Natural killer cell (primary cell): Measurements from ENCODE around the gene DOCK6. TPM values are rescaled to one million over a fixed set of nuclear protein-coding genes. Genes with fewer than 3 reads are reported as not detected.

Experiments
- ATAC-seq, 3 donors: fragments of 150-1000 bp in 2 of 3; fragments of 200-7000 bp in 1 of 3; cut with Tn5 transposase; 1 replicate in 1 of 3; 2 replicates in 2 of 3; pipeline ENCODE4 v1.10.0; 2021; ENCODE audit warnings: mild to moderate bottlenecking in 2 of 3, moderate library complexity in 2 of 3
- DNase-seq, 2 donors: peaks; one replicate each; pipeline versions ENCODE4 v3.0.0 to v3.0.0-alpha.2; 2013 to 2021; ENCODE audit warnings: mixed read lengths in 1 of 2
- H3K27ac ChIP-seq: one replicate; pipeline ENCODE4 v1.5.1; 2013; ENCODE audit warnings: mild to moderate bottlenecking, low read length
- H3K27me3 ChIP-seq: one replicate; pipeline ENCODE4 v1.6.1; 2013; ENCODE audit warnings: low read length; ENCODE audit not compliant: control insufficient read depth, insufficient read depth
- H3K36me3 ChIP-seq: one replicate; pipeline ENCODE4 v1.6.1; 2013; ENCODE audit warnings: low read length; ENCODE audit not compliant: control insufficient read depth, insufficient read depth
- H3K4me1 ChIP-seq: one replicate; pipeline ENCODE4 v1.6.1; 2013; ENCODE audit warnings: low read length; ENCODE audit not compliant: control insufficient read depth, insufficient read depth
- H3K4me3 ChIP-seq: one replicate; pipeline ENCODE4 v1.5.1; 2013; ENCODE audit warnings: low read length
- H3K9me3 ChIP-seq: one replicate; pipeline ENCODE4 v1.6.1; 2013; ENCODE audit warnings: low read length; ENCODE audit not compliant: control insufficient read depth, insufficient read depth
- H3K27ac Mint-ChIP-seq, 2 donors: one replicate each; pipeline ENCODE4 v1.8.0; 2022; ENCODE audit warnings: mild to moderate bottlenecking in 2 of 2, mixed read lengths in 2 of 2, moderate library complexity in 1 of 2
- H3K27me3 Mint-ChIP-seq, 2 donors: one replicate each; pipeline ENCODE4 v1.8.0; 2022; ENCODE audit warnings: low read depth in 2 of 2, mixed read lengths in 2 of 2
- H3K36me3 Mint-ChIP-seq: one replicate; pipeline ENCODE4 v1.8.0; 2022; ENCODE audit warnings: mixed read lengths
- H3K4me1 Mint-ChIP-seq, 2 donors: one replicate each; pipeline ENCODE4 v1.8.0; 2022; ENCODE audit warnings: mixed read lengths in 2 of 2
- H3K4me3 Mint-ChIP-seq: one replicate; pipeline ENCODE4 v1.8.0; 2022; ENCODE audit warnings: mild to moderate bottlenecking, moderate library complexity, mixed read lengths
- H3K9me3 Mint-ChIP-seq, 2 donors: one replicate each; pipeline ENCODE4 v1.8.0; 2022; ENCODE audit warnings: mixed read lengths in 2 of 2
- CTCF ChIP-seq: fragments of 200-600 bp; IDR thresholded peaks from one replicate; pipeline ENCODE4 v1.8.0; 2022; ENCODE audit warnings: antibody characterized with exemption
- WGBS: methylation state at CpG from one replicate; pipeline ENCODE4 v1.1.7; 2013; ENCODE audit warnings: missing lambda C conversion rate; ENCODE audit not compliant: insufficient coverage; 5-methylcytosine and 5-hydroxymethylcytosine counted together
- intact Hi-C: fragments of 100-400 bp; cut with micrococcal nuclease; formaldehyde crosslinking; loops from one replicate; pipeline ENCODE4 v1.14.2; 2022
- total RNA-seq, 4 donors: library from RNA; stranded (reverse); fragments of 120-200 nt in 1 of 4; gene quantifications; one replicate each; pipeline versions ENCODE4 v1.2.3 to v1.2.4, GENCODE V29; 2013 to 2022

Gene DOCK6, protein sequence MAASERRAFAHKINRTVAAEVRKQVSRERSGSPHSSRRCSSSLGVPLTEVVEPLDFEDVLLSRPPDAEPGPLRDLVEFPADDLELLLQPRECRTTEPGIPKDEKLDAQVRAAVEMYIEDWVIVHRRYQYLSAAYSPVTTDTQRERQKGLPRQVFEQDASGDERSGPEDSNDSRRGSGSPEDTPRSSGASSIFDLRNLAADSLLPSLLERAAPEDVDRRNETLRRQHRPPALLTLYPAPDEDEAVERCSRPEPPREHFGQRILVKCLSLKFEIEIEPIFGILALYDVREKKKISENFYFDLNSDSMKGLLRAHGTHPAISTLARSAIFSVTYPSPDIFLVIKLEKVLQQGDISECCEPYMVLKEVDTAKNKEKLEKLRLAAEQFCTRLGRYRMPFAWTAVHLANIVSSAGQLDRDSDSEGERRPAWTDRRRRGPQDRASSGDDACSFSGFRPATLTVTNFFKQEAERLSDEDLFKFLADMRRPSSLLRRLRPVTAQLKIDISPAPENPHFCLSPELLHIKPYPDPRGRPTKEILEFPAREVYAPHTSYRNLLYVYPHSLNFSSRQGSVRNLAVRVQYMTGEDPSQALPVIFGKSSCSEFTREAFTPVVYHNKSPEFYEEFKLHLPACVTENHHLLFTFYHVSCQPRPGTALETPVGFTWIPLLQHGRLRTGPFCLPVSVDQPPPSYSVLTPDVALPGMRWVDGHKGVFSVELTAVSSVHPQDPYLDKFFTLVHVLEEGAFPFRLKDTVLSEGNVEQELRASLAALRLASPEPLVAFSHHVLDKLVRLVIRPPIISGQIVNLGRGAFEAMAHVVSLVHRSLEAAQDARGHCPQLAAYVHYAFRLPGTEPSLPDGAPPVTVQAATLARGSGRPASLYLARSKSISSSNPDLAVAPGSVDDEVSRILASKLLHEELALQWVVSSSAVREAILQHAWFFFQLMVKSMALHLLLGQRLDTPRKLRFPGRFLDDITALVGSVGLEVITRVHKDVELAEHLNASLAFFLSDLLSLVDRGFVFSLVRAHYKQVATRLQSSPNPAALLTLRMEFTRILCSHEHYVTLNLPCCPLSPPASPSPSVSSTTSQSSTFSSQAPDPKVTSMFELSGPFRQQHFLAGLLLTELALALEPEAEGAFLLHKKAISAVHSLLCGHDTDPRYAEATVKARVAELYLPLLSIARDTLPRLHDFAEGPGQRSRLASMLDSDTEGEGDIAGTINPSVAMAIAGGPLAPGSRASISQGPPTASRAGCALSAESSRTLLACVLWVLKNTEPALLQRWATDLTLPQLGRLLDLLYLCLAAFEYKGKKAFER (N-terminal part only)
- total RNA-seq = 1 to 10 TPM in 1 of 3 donors, under 1 TPM in 2; 0.82 to 2.3 (median 0.86) TPM
- 1.1 TPM for total RNA-seq (2013)

- whole genome bisulfite sequencing = 2% methylated on average over 91 of the region's 91 CpGs
- TF ChIP-seq CTCF = no peak
- Histone ChIP-seq H3K4me1 (peaks cover 10% of the 10 kb centered on the region), H3K36me3 (no peaks in the 10 kb centered on the region), H3K27me3 (peaks cover 19% of the 10 kb centered on the region), H3K27ac (no peak within 1 kb of the TSS), H3K9me3 (no peaks in the 10 kb centered on the region), H3K4me3 (peak within 1 kb of the TSS; percentile 30)
- DNase-seq (no peak), ATAC-seq (peak; percentile 56 to 80 (median 69))
- intact Hi-C loops = no loop called here
- no peak within 1 kb of the TSS for H3K27ac Mint-ChIP-seq
- H3K36me3 Mint-ChIP-seq = no peaks in the 10 kb centered on the region
- no peaks in the 10 kb centered on the region for H3K4me1 Mint-ChIP-seq
- H3K9me3 Mint-ChIP-seq = no peaks in the 10 kb centered on the region
- peak within 1 kb of the TSS; percentile 81 for H3K4me3 Mint-ChIP-seq
- H3K27me3 Mint-ChIP-seq = peaks cover 20 to 23% of the 10 kb centered on the region in 2 donors
These were observed at the start of gene DOCK6 for GRCh38 chr19:11261971-11262839. Gene DOCK6, minus strand, starts transcription at chr19:11262524. Its CDS starts 84 bp downstream, at chr19:11262440.

DNA sequence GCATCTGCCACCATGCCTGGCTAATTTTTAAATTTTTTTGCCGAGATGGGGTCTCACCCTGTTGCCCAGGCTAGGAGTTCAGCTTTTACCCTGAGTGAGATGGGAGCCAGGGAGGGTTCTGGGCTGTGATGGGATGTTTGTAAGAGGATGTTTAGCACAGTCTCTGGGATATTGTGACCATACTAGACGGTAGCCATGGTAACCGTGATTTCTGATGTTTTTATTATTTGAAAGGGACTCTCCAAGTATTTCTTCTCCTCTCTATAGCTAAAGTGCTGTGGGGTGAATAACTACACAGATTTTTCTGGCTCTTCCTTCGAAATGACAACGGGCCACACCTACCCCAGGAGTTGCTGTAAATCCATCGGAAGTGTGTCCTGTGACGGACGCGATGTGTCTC lies 44.0 kb upstream of the DOCK6 start:
- DNase-seq (no peak), ATAC-seq (no peak)
- WGBS = 95% methylated on average over 7 of the region's 9 CpGs
- no peak for TF ChIP-seq CTCF
- no peak overlapping the region for H3K27ac Mint-ChIP-seq
- no peaks in the 10 kb centered on the region for H3K27me3 ChIP-seq
- intact Hi-C loops = no loop called here
- H3K4me3 ChIP-seq = no peak overlapping the region
- H3K27me3 Mint-ChIP-seq = peaks cover 0 to 3% of the 10 kb centered on the region in 2 donors
- H3K36me3 ChIP-seq = no peaks in the 10 kb centered on the region
- no peaks in the 10 kb centered on the region for H3K36me3 Mint-ChIP-seq
- no peaks in the 10 kb centered on the region for H3K9me3 Mint-ChIP-seq
- no peaks in the 10 kb centered on the region for H3K4me1 ChIP-seq
- no peak overlapping the region for H3K4me3 Mint-ChIP-seq
- H3K9me3 ChIP-seq = no peaks in the 10 kb centered on the region
- H3K4me1 Mint-ChIP-seq = no peaks in the 10 kb centered on the region
- H3K27ac ChIP-seq = no peak overlapping the region

GRCh38 chr19:11304936-11305335 lies 42.6 kb upstream of the DOCK6 start:
- no peaks in the 10 kb centered on the region for H3K9me3 Mint-ChIP-seq
- Histone ChIP-seq H3K27ac (no peak overlapping the region), H3K4me3 (no peak overlapping the region), H3K36me3 (no peaks in the 10 kb centered on the region), H3K9me3 (no peaks in the 10 kb centered on the region), H3K4me1 (no peaks in the 10 kb centered on the region), H3K27me3 (no peaks in the 10 kb centered on the region)
- intact Hi-C loops = no loop called here
- no peak overlapping the region for H3K27ac Mint-ChIP-seq
- no peaks in the 10 kb centered on the region for H3K36me3 Mint-ChIP-seq
- no peak for TF ChIP-seq CTCF
- ATAC-seq (no peak), DNase-seq (no peak)
- WGBS = 93% methylated on average over 4 of the region's 5 CpGs
- H3K4me1 Mint-ChIP-seq = no peaks in the 10 kb centered on the region
- peaks cover 5 to 6% of the 10 kb centered on the region in 2 donors for H3K27me3 Mint-ChIP-seq
- no peak overlapping the region for H3K4me3 Mint-ChIP-seq
